ENCODE results near the gene CD55. TPM values are rescaled to one million over a fixed set of nuclear protein-coding genes. Genes with fewer than 3 reads are reported as not detected.

The CD55 gene
- total RNA-seq, 4 donors from 2014 or later, result 27.2 to 224 (median 59.5) TPM

DNA sequence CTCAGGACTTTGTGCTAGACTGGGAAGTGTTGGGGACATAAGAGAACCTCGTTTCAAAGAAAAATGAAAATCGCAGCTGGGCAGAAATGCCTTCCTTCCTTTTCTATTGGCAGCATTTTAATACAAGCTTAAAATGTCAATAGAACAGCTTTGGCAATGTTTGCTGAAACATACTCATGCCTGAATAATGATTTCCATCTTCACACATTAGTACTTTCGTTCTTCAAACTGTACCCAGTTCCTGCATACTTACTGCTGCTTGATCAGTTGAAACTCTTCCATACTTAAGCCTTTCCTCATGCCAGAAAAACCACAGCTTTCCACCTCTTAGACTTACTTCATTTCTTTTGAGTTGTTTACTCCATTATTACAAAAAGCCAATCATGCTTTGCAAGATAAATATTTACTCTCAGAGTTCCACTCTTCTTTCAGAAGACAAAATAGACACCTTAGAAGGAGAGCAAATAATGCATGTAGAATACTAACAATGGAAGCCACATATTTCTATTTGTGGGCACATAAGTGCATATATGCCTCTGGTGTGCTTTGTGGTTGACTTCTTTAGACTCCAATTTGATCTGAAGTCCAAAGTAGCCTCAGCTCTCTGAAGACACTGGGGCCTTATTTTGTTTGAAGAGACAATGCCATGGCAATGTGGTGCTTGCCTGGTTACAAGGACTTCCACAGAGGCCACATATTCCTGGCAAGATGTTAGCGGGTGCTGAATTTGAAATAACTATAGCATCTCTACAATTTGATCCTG is 22.7 kb upstream of the CD55 start:
- DNase-seq, result no peak
- Histone ChIP-seq H3K36me3 (no peaks in the 10 kb centered on the region), H3K4me3 (no peak overlapping the region), H3K9me3 (no peaks in the 10 kb centered on the region), H3K27me3 (no peaks in the 10 kb centered on the region), H3K4me1 (no peaks in the 10 kb centered on the region), H3K27ac (no peak overlapping the region)
- no peak for TF ChIP-seq POLR2A (IDR thresholded peaks at IDR 0.05)
- TF ChIP-seq, protein P1, sequence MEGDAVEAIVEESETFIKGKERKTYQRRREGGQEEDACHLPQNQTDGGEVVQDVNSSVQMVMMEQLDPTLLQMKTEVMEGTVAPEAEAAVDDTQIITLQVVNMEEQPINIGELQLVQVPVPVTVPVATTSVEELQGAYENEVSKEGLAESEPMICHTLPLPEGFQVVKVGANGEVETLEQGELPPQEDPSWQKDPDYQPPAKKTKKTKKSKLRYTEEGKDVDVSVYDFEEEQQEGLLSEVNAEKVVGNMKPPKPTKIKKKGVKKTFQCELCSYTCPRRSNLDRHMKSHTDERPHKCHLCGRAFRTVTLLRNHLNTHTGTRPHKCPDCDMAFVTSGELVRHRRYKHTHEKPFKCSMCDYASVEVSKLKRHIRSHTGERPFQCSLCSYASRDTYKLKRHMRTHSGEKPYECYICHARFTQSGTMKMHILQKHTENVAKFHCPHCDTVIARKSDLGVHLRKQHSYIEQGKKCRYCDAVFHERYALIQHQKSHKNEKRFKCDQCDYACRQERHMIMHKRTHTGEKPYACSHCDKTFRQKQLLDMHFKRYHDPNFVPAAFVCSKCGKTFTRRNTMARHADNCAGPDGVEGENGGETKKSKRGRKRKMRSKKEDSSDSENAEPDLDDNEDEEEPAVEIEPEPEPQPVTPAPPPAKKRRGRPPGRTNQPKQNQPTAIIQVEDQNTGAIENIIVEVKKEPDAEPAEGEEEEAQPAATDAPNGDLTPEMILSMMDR (IDR thresholded peaks at IDR 0.05), result no peak
- intact Hi-C loops (cut with DNase I; ENCODE audit: low total_unique reads), result no loop called here

DNA sequence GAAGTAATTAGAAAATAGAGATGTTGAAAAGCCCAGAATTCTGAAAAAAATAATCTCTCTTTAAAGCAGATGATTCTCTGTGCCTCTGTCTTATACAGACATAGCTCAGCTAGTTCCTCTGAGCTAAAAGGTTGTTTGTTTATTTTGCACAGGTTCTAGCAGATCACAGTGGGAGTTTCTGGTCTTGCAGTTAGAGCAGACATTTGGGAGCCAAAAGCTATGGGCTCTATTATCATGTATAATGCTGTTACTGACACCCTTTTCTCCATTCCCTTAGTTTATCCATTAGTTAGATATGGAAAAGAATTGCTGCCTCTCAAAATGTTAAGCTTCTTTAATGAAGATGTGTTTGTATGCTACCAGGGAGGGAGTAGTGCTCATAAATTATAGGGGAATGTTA is 20.5 kb upstream of the CD55 start:
- Histone ChIP-seq H3K4me3 (no peak overlapping the region), H3K4me1 (no peaks in the 10 kb centered on the region), H3K27me3 (no peaks in the 10 kb centered on the region), H3K36me3 (no peaks in the 10 kb centered on the region), H3K9me3 (no peaks in the 10 kb centered on the region), H3K27ac (no peak overlapping the region)
- TF ChIP-seq, protein P1 (IDR thresholded peaks at IDR 0.05), result no peak
- no peak for TF ChIP-seq POLR2A (IDR thresholded peaks at IDR 0.05)
- DNase-seq, result no peak
- intact Hi-C loops (cut with DNase I; ENCODE audit: low total_unique reads), result no loop called here

DNA sequence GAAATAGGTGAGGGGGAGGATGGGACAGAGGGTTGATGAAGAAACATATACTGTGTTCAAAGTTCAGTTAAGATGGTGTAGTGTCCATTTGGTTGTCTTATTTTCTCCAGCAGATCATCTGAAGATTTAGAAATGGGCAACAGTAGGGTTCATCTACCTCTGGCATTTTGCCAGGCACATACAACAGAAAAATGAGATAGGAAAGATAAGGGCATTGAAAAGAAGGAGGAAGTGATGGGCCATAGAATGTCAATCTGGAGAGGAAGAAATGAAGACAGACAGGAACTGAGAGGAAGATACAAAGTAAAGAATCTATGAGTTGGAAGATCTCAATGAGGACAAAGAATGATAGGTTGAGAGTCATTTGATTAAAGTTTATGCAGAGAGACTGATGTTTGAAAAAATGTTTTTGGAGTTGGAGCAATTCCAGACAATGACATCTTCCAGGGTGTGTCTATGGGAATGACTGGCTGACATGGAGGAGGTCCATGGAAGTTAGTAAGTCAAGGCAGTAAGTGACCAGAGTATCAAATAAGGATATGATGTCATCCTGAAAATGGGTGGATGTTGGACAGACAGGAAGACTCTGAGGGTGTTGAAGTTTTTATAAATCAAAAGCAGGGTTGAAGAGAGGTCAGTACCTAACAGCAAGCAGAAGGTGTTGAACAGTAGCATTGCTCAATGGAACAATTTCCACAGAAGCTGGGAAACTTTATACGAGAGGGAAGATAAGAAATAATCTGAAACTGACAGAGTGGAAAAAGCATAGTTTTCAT is 18.7 kb upstream of the CD55 start:
- Histone ChIP-seq H3K36me3 (no peaks in the 10 kb centered on the region), H3K27me3 (no peaks in the 10 kb centered on the region), H3K9me3 (no peaks in the 10 kb centered on the region), H3K27ac (no peak overlapping the region), H3K4me3 (no peak overlapping the region), H3K4me1 (no peaks in the 10 kb centered on the region)
- intact Hi-C loops (cut with DNase I; ENCODE audit: low total_unique reads), result no loop called here
- no peak for TF ChIP-seq POLR2A (IDR thresholded peaks at IDR 0.05)
- TF ChIP-seq, protein P1 (IDR thresholded peaks at IDR 0.05), result no peak
- DNase-seq, result no peak

DNA sequence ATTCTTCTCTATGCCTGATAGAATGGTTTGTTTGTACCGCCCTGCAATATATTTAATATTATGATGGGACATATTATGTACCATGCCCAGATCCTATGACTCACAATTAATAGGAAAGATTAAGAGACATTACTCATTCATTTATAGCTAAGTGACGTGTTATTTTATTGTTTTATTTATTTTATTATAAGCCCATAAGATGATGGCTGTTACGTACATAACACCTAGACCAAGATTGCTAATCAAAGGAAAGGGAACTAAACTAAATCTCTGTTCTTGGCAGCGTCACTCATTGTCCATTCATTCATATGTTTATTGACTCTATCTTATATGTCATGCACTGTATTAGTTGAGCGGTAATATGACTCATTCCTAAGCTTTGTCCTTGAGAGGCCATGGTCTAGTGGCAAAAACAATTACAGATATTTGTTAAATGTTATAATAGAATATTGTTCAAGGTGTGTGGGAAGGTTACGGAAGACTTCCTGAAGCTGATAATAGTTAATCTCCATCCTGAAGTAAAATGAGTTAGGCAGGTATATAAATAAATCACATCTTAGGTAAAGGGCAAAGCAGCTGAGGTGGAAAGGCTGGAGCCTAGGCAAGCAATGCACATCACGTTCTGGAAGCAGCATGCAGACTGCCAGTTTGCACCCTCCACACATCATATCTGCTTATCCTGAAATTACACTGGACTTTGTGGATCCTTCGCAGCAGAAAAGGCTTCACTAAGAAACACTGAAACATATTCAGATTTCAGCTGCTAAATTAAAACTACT is 16.6 kb upstream of the CD55 start:
- intact Hi-C loops (cut with DNase I; ENCODE audit: low total_unique reads), result no loop called here
- no peaks in the 10 kb centered on the region for H3K9me3 ChIP-seq
- TF ChIP-seq, protein P1 (IDR thresholded peaks at IDR 0.05), result no peak
- TF ChIP-seq POLR2A (IDR thresholded peaks at IDR 0.05), result no peak
- no peaks in the 10 kb centered on the region for H3K4me1 ChIP-seq
- no peak overlapping the region for H3K27ac ChIP-seq
- no peaks in the 10 kb centered on the region for H3K36me3 ChIP-seq
- H3K4me3 ChIP-seq, result no peak overlapping the region
- no peak for DNase-seq
- no peaks in the 10 kb centered on the region for H3K27me3 ChIP-seq
